ENCODE data around the gene CHMP6.

DNA sequence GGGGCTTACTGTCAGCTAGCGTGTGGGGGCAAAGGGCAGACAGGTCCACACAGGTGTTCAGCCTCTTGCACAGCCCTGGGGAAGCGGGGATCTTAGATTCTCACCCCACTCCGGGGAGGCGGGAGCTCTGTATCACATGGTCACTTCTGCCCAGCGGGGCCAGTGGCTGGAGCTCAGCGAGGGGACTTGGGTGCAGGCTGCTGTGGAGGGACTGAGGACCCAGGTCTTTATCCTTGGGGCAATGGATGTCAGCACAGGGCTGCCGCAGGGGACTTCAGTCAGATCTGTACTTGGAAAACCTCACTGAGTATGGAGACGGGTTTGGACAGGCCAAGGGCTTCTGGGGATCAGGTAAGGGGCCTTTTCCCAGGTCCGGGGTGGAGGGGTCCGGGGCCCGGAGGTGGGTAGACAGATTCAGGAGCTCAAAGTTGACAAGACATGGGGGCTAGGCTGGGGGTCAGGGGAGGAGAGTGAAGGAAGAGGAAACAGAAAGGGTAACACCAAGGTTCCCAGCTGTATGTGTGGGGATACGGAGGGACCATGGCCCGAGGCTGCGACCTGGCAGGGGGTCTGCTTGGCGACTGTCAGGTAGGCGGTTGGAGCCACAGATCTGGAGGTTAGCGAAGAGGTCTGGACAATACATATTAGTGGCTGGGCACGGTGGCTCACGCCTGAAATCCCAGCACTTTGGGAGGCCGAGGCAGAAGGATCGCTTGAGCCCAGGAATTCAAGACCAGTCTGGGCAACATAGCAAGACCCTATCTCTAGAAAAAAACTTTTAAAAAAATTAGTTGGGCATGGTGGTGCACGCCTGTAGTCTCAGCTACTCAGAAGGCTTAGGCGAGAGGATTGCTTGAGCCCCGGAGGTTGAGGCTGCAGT is 28.2 kb downstream of the CHMP6 start:
- TF ChIP-seq, protein P1, sequence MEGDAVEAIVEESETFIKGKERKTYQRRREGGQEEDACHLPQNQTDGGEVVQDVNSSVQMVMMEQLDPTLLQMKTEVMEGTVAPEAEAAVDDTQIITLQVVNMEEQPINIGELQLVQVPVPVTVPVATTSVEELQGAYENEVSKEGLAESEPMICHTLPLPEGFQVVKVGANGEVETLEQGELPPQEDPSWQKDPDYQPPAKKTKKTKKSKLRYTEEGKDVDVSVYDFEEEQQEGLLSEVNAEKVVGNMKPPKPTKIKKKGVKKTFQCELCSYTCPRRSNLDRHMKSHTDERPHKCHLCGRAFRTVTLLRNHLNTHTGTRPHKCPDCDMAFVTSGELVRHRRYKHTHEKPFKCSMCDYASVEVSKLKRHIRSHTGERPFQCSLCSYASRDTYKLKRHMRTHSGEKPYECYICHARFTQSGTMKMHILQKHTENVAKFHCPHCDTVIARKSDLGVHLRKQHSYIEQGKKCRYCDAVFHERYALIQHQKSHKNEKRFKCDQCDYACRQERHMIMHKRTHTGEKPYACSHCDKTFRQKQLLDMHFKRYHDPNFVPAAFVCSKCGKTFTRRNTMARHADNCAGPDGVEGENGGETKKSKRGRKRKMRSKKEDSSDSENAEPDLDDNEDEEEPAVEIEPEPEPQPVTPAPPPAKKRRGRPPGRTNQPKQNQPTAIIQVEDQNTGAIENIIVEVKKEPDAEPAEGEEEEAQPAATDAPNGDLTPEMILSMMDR (conservative IDR thresholded peaks at IDR 0.05; ENCODE audit: low read length) = no peak
- TF ChIP-seq EZH2phosphoT487 (IDR thresholded peaks at IDR 0.05; ENCODE audit: borderline replicate concordance, low read depth, low read length) = no peak

Data from OCI-LY7 (cell line).